NB4 (cell line): ENCODE data around the gene THADA.
A peak's percentile ranks its signal among the peaks of the same experiment; 100 is the strongest.

Experiments
- DNase-seq: peaks from one replicate; pipeline ENCODE4 v3.0.0; 2010; ENCODE audit warnings: low read depth
- H3K4me3 ChIP-seq: one replicate; pipeline ENCODE4 v1.5.1; 2011; ENCODE audit warnings: mild to moderate bottlenecking, low read depth, low read length, moderate library complexity
- MYC ChIP-seq: IDR thresholded peaks from 2 replicates; pipeline ENCODE4 v1.6.1; 2011; ENCODE audit warnings: low read depth, low read length
- POLR2A ChIP-seq: IDR thresholded peaks from 2 replicates; pipeline ENCODE4 v1.6.1; 2011; ENCODE audit warnings: mild to moderate bottlenecking; ENCODE audit not compliant: insufficient read length; ENCODE audit errors: extremely low read depth
- TF ChIP-seq, protein P1 (sequence below): IDR thresholded peaks from 2 replicates; pipeline ENCODE4 v1.6.1; 2011; ENCODE audit warnings: low read depth, low read length
- TF ChIP-seq, protein P2 (sequence below): IDR thresholded peaks from one replicate; pipeline ENCODE4 v1.5.1; 2012; ENCODE audit warnings: low read depth, low read length

Gene THADA

DNA sequence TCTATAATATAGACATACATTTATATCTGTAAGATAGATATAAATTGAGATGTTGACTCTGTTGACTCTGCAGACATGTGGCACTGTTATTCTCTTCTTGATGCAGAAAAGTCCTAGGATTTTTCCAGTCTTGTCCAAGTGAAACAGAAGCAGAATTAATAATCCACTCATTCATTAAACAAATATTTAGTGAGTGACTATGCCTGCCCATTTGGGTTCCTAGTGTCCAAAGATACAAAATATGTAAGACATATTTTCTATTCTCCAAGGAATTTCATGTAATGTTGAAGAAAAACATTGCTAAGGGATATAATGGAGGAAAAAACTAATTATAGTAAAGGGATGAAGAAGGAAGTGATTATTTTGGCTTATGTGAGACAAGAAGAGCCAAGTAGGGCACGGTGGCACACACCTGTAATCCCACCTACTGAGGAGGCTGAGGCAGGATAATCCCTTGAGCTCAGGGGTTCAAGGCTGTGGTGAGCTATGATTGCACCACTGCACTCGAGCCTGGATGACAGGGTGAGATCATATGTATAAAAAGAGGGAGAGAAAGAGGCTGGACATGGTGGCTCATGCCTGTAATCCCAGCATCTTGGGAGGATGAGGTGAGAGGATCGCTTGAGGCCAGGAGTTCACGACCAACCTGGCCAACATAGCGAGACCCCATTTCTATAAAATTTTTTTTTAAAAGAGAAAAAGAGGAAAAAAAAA, 21.3 kb upstream of the THADA start:
- TF ChIP-seq, protein P1, sequence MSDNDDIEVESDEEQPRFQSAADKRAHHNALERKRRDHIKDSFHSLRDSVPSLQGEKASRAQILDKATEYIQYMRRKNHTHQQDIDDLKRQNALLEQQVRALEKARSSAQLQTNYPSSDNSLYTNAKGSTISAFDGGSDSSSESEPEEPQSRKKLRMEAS: no peak
- no peak for TF ChIP-seq MYC
- TF ChIP-seq, protein P2, sequence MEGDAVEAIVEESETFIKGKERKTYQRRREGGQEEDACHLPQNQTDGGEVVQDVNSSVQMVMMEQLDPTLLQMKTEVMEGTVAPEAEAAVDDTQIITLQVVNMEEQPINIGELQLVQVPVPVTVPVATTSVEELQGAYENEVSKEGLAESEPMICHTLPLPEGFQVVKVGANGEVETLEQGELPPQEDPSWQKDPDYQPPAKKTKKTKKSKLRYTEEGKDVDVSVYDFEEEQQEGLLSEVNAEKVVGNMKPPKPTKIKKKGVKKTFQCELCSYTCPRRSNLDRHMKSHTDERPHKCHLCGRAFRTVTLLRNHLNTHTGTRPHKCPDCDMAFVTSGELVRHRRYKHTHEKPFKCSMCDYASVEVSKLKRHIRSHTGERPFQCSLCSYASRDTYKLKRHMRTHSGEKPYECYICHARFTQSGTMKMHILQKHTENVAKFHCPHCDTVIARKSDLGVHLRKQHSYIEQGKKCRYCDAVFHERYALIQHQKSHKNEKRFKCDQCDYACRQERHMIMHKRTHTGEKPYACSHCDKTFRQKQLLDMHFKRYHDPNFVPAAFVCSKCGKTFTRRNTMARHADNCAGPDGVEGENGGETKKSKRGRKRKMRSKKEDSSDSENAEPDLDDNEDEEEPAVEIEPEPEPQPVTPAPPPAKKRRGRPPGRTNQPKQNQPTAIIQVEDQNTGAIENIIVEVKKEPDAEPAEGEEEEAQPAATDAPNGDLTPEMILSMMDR: no peak
- TF ChIP-seq POLR2A: no peak
- DNase-seq: no peak
- H3K4me3 ChIP-seq: no peak overlapping the region

DNA sequence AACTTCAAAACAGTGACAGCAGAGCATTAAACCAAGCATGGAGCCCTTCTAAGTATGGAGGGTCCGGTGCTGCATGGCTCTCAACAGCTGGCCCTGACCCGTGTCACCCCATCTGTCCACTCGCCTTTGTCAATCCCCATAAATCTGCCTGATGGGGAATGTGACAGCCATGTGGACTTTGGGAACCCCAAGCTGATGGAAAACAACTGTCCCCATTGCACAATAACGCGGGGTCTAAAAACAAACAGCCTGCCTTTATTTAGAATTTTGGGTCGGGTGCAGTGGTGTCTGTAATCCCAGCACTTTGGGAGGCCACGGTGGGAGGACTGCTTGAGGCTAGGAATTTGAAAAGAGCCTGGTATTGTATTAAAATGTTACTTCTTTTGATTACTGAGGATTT, 17.1 kb upstream of the THADA start:
- DNase-seq: no peak
- no peak overlapping the region for H3K4me3 ChIP-seq
- TF ChIP-seq, protein P2: no peak
- TF ChIP-seq, protein P1: no peak
- TF ChIP-seq MYC (no peak), POLR2A (no peak)

DNA sequence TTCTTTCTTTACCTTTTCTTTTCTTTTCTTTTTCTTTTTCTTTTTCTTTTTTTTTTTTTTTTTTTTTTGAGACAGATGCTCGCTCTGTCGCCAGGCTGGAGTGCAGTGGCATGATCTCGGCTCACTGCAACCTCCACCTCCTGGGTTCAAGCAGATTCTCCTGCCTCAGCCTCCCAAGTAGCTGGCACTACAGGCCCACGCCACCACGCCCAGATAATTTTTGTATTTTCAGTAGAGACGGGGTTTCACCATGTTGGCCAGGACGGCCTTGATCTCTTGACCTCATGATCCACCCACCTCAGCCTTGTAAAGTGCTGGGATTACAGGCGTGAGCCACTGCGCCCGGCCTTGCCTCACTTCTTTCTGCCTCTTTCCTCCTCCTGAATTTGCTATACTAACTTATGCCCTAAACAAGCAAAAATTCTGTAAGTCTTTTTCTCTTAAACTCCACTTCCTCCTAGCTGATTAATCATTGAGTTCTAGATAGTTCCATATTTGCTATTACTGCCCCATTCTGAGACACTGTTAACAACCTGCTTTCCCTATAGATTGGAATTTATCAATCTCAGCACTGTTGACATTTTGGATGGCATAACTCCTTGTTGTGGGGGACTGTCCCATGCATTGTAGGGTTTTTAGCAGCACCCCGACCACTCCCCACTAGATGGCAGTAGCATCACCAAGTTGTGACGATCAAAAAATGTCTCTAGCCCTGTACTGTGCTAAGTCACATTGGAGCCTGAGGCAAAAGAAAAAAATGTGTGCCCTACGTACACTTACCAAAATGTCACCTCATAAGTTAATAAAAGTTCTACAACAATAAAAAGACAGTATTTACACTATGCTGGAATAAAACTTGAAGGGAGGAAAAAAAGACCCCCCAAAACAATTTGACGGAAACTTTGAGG, 16.4 kb upstream of the THADA start:
- H3K4me3 ChIP-seq: no peak overlapping the region
- peak; percentile 83 for DNase-seq
- TF ChIP-seq, protein P1: no peak; the same call in 1 of the 2 replicates
- TF ChIP-seq, protein P2: peak; percentile 94

DNA sequence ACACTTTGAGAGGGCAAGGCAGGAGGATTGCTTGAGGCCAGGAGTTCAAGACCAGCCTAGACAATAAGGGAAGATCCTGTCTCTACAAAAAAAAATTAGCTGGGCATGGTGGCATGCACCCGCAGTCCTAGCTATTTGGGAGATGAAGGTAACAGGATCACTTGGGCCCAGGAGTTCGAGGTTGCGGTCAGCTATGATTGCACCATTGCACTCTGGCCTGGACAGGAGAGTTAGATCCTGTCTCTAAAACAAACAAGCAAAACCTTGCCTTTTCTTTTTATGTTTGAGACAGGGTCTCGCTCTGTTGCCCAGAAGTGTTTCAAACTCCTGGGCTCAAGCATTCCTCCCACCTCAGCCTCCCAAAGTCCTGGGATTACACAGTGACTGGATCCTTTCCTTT, 14.5 kb upstream of the THADA start:
- H3K4me3 ChIP-seq: no peak overlapping the region
- DNase-seq: no peak
- no peak for TF ChIP-seq POLR2A
- TF ChIP-seq MYC: no peak
- TF ChIP-seq, protein P1: no peak
- TF ChIP-seq, protein P2: no peak

DNA sequence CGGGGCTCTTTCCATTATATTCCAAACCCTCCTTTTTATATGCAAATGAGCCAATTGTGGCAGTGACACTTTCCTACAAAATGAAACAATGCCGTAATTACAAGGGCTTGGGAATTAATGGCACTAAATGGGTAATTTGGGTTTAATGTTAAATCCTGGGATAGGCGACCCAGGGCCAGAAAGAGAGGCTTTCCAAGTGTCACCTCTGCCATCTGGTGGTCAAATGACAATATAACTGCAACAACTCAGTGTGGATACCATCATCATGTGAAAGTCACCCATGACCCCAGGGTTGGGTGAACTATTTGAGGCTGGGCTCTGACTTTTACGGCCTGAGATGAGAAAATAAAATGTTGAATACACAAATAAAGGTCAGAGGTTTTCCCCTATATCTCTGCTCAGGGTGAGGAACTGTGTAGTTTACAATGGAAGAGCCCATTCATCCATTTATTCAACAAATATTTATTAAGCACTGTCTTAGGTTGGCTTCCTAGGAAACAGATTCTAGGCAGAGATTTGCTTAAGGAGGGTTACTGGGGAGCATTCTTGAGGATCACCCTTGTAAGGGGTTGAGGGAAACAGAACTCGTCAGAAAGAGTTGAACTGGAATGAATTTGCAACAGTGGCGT, 13.6 kb upstream of the THADA start:
- H3K4me3 ChIP-seq: no peak overlapping the region
- DNase-seq: peak; percentile 68
- TF ChIP-seq, protein P2: peak; percentile 67
- TF ChIP-seq MYC: no peak
